HL-60 (cell line): ENCODE data around the gene GPC5.
"Not testable (repeated sequence)": the region's sequence is repeated elsewhere in the genome, so short reads cannot be mapped to it uniquely, and the experiment has no call there.

Experiments used
- DNase-seq, 2 experiments: peaks; one replicate each; pipeline ENCODE4 v3.0.0-alpha.2; 2010 to 2020; ENCODE audit warnings: low read depth in 1 of 2, low spot score in 1 of 2
- H3K27ac ChIP-seq: fragments of 250-450 bp; sonication (Bioruptor Pico); replicated peaks from 2 replicates; pipeline ENCODE4 v1.5.1; 2020; ENCODE audit warnings: mild to moderate bottlenecking, moderate library complexity
- H3K27me3 ChIP-seq: fragments of 250-450 bp; sonication (Bioruptor Pico); 2 replicates; pipeline ENCODE4 v1.5.1; 2021; ENCODE audit warnings: mild to moderate bottlenecking, moderate library complexity; ENCODE audit not compliant: insufficient read depth, poor library complexity, severe bottlenecking
- H3K4me3 ChIP-seq: replicated peaks from 2 replicates; pipeline ENCODE4 v1.5.1; 2011; ENCODE audit warnings: mild to moderate bottlenecking, control low read depth, low read length; ENCODE audit not compliant: insufficient read depth
- CTCF ChIP-seq: IDR thresholded peaks from one replicate; pipeline ENCODE4 v1.5.1; 2011; ENCODE audit warnings: low read length, control low read depth, inconsistent platforms; ENCODE audit not compliant: insufficient read depth
- GABPA ChIP-seq: IDR thresholded peaks from 2 replicates; pipeline ENCODE4 v1.6.1; 2012; ENCODE audit warnings: low read depth
- POLR2AphosphoS5 ChIP-seq: IDR thresholded peaks from 2 replicates; pipeline ENCODE4 v1.6.1; 2012; ENCODE audit warnings: low read depth
- SPI1 ChIP-seq: IDR thresholded peaks from 2 replicates; pipeline ENCODE4 v1.6.1; 2012; ENCODE audit warnings: low read depth, mild to moderate bottlenecking, borderline replicate concordance
- TF ChIP-seq, protein P1 (sequence below): IDR thresholded peaks from 2 replicates; pipeline ENCODE4 v1.6.1; 2012; ENCODE audit warnings: low read depth; ENCODE audit not compliant: insufficient replicate concordance

GPC5 gene

DNA sequence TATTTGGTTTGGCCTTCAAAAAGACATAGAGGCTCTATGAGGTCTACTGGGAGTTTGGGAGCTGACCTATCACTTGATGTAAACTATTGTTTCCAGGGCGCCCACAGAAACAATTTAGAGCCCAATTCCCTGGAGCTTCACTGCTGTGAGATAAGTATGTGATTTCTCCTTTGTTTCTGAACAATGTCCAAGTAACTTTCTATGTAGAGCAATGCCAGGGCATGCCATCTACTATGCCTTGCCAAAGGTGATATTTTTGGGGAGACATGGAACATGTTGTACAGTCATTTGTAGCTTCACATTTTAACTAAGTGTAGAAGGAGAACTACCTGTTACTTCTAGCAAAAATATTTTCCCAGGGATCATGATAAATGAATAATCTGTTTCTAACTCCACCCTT lies 872.6 kb downstream of the GPC5 start:
- no peak for DNase-seq
- Histone ChIP-seq H3K27me3 (no peaks in the 10 kb centered on the region), H3K27ac (no peak overlapping the region), H3K4me3 (no peak overlapping the region)
- TF ChIP-seq SPI1 = no peak
- TF ChIP-seq, protein P1, sequence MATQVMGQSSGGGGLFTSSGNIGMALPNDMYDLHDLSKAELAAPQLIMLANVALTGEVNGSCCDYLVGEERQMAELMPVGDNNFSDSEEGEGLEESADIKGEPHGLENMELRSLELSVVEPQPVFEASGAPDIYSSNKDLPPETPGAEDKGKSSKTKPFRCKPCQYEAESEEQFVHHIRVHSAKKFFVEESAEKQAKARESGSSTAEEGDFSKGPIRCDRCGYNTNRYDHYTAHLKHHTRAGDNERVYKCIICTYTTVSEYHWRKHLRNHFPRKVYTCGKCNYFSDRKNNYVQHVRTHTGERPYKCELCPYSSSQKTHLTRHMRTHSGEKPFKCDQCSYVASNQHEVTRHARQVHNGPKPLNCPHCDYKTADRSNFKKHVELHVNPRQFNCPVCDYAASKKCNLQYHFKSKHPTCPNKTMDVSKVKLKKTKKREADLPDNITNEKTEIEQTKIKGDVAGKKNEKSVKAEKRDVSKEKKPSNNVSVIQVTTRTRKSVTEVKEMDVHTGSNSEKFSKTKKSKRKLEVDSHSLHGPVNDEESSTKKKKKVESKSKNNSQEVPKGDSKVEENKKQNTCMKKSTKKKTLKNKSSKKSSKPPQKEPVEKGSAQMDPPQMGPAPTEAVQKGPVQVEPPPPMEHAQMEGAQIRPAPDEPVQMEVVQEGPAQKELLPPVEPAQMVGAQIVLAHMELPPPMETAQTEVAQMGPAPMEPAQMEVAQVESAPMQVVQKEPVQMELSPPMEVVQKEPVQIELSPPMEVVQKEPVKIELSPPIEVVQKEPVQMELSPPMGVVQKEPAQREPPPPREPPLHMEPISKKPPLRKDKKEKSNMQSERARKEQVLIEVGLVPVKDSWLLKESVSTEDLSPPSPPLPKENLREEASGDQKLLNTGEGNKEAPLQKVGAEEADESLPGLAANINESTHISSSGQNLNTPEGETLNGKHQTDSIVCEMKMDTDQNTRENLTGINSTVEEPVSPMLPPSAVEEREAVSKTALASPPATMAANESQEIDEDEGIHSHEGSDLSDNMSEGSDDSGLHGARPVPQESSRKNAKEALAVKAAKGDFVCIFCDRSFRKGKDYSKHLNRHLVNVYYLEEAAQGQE = no peak
- no peak for TF ChIP-seq POLR2AphosphoS5
- TF ChIP-seq GABPA = no peak
- TF ChIP-seq CTCF = no peak

DNA sequence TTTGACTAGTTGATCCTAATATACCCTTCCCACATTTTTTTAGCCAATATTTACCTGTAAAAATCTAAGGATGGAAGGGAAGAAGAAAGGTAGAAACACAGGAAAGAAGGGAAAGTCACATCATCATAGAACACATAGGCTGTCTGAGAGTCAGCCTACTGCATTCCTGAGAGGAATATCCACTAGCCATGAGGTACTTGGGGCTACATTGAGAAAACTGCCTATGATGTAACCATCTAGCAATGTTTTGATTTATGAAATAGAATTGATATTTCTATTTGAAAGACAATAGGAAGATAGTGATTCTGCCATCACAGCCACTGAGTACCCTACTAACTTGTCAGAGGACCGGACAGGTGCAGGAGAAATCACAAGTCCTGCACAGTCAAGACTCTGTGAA lies 873.8 kb downstream of the GPC5 start:
- Histone ChIP-seq H3K27me3 (no peaks in the 10 kb centered on the region), H3K4me3 (no peak overlapping the region), H3K27ac (no peak overlapping the region)
- DNase-seq = no peak
- no peak for TF ChIP-seq CTCF
- TF ChIP-seq POLR2AphosphoS5 = no peak

DNA sequence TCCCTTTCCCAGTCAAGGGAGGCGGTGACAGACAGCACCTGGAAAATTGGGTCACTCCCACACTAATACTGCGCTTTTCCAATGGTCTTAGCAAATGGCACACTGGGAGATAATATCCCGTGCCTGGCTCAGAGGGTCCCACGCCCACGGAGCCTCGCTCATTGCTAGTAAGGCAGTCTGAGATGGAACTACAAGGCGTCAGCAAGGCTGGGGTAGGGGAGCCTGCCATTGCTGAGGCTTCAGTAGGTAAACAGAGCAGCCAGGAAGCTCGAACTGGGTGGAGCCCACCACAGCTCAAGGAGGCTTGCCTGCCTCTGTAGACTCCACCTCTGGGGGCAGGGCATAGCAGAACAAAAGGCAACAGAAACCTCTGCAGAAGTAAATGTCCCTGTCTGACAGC lies 882.6 kb downstream of the GPC5 start:
- H3K27me3 ChIP-seq, H3K4me3 ChIP-seq, DNase-seq, H3K27ac ChIP-seq: not testable (repeated sequence)

DNA sequence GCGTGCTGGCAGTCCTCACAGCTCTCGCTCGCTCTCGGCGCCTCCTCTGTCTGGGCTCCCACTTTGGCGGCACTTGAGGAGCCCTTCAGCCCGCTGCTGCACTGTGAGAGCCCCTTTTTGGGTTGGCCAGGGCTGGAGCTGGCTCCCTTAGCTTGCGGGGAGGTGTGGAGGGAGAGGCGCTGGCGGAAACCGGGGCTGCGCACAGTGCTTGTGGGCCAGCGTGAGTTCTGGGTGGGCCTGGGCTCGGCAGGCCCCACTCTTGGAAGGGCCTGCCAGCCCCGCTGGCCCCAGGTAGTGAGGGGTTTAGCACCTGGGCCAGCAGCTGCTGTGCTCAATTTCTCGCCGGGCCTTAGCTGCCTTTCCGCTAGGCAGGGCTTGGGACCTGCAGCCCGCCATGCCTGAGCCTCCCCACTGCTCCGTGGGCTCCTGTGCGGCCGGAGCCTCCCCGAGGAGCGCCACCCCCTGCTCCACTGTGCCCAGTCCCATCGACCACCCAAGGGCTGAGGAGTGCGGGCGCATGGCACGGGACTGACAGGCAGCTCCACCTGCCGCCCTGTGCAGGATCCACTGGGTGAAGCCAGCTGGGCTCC lies 892.4 kb downstream of the GPC5 start:
- H3K27me3 ChIP-seq, DNase-seq, H3K27ac ChIP-seq, H3K4me3 ChIP-seq: not testable (repeated sequence)

DNA sequence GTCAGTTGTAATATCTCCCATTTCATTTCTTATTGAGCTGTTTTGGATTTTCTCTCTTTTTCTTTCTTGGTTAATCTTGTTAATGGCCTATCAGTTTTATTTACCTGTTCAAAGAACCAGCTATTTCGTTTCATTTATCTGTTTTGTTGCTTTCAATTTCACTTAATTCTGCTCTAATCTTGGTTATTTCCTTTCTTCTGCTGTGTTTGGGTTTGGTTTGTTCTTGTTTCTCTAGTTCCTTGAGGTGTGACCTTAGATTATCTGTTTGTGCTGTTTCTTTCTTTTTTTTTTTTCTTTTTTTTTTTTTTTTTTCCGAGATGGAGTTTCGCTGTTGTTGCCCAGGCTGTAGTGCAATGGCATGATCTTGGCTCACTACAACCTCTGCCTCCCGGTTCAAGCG lies 896.1 kb downstream of the GPC5 start:
- not testable (repeated sequence) for H3K27ac ChIP-seq, DNase-seq, H3K27me3 ChIP-seq, H3K4me3 ChIP-seq

GRCh38 chr13:92296154-92296671 lies 897.8 kb downstream of the GPC5 start:
- H3K4me3 ChIP-seq, DNase-seq, H3K27me3 ChIP-seq, H3K27ac ChIP-seq: not testable (repeated sequence)
